ENCODE results near the gene VEGFB.

VEGFB gene

DNA sequence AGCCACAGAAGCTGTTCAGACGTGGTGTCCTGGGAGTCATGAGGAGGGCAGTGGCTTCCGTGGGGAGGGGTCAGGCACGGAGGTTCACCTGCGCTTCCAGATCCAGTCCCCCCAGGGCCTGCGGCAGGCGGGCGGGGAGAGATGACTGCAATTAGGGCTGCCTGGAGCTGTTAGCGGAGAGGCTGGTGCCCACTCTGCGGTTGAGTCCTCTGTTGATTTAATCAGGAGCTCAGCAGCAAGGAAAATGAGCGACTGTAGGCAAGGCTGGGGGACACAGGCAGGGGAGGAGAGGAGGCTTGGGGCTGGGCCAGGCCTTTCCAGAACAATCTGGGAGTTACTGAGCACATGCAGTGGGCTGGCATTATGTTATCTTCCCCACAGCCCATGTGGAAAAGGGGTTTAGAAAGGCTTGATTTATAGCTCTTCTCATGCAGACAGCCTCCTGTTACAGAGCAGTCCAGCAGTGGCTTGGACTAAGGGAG, 30.0 kb downstream of the VEGFB start:
- TF ChIP-seq, protein P1, sequence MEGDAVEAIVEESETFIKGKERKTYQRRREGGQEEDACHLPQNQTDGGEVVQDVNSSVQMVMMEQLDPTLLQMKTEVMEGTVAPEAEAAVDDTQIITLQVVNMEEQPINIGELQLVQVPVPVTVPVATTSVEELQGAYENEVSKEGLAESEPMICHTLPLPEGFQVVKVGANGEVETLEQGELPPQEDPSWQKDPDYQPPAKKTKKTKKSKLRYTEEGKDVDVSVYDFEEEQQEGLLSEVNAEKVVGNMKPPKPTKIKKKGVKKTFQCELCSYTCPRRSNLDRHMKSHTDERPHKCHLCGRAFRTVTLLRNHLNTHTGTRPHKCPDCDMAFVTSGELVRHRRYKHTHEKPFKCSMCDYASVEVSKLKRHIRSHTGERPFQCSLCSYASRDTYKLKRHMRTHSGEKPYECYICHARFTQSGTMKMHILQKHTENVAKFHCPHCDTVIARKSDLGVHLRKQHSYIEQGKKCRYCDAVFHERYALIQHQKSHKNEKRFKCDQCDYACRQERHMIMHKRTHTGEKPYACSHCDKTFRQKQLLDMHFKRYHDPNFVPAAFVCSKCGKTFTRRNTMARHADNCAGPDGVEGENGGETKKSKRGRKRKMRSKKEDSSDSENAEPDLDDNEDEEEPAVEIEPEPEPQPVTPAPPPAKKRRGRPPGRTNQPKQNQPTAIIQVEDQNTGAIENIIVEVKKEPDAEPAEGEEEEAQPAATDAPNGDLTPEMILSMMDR (IDR thresholded peaks at IDR 0.05; ENCODE audit: low read depth, low read length), result no peak
- no peak for DNase-seq (ENCODE audit: extremely low read depth, low read depth)

DNA sequence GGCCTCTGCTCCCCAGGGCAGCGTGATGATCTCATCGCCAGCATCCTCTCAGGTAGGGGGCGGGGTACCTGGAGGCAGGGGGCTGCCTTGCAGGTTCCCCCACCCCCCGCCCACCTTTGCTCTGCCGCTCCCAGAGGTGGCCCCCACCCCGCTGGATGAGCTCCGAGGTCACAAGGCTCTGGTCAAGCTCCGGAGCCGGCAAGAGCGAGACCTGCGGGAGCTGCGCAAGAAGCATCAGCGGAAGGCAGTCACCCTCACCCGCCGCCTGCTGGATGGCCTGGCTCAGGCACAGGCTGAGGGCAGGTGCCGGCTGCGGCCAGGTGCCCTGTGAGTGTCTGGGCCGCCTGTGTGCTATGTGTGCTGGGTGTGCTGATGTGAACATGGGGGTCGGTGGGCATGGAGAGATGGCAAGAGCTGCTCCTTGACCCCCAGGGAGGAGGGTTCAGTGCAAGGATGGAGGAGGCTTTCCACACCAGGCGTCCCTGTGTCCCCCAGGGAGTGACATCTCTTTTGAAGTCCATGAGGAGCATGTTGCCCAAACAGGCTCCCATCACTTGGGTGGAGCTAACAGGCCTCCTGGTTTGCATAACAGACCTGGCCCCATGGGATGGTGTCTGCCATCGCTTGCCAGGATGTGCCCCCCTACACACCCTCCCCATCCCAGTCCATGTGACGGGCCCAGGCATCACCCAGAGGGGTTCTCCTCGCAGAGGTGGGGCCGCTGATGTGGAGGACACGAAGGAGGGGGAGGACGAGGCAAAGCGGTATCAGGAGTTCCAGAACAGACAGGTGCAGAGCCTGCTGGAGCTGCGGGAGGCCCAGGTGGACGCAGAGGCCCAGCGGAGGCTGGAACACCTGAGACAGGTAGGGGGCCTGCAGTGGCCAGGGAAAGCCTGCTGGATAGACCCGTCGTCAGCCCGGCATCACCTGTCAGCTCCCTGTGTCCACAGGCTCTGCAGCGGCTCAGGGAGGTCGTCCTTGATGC, 31.1 kb downstream of the VEGFB start:
- DNase-seq (ENCODE audit: extremely low read depth, low read depth), result no peak
- TF ChIP-seq, protein P1 (IDR thresholded peaks at IDR 0.05; ENCODE audit: low read depth, low read length), result no peak

DNA sequence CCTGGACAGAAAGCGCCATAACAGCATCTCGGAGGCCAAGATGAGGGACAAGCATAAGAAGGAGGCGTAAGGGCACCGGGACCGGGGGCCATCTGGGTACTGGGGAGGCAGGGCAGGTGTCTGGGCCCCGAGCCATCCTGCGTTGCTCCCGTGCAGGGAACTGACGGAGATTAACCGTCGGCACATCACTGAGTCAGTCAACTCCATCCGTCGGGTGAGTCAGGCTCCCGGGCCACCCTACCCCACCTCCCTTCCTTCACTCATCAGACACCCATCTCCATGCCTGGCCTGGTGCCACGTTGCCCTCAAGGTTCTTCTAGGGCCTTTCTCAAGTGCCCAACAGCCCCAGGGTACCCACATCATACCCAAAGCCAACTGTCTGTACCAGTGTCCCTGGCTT, 32.0 kb downstream of the VEGFB start:
- DNase-seq (ENCODE audit: extremely low read depth, low read depth), result no peak
- TF ChIP-seq, protein P1 (IDR thresholded peaks at IDR 0.05; ENCODE audit: low read depth, low read length), result no peak

DNA sequence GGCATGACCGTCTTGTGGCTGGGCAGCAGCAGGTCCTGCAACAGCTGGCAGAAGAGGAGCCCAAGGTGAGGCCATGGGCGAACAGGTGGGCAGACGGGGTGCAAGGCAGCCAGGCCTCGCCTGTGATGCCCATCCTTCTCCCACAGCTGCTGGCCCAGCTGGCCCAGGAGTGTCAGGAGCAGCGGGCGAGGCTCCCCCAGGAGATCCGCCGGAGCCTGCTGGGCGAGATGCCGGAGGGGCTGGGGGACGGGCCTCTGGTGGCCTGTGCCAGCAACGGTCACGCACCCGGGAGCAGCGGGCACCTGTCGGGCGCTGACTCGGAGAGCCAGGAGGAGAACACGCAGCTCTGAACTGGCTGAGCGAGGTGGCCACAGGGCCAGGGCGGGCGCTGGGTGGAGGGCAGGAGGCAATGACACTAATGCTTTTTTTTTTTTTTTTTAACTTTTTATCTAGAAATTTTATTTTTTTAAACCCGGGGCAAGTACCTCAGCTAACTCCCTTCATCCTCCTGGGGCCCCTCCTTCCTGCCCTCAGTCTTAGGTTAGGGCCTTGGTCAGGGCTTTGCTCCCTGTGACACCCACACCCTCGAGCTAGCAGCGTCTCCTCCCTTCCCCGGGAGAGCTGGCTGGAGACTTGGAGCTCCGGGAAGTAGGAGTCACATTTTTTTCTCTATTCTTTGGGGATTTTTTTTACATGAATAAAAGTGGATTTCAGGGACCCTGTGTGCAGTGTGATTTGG, 33.0 kb downstream of the VEGFB start:
- no peak for DNase-seq (ENCODE audit: extremely low read depth, low read depth)
- TF ChIP-seq, protein P1 (IDR thresholded peaks at IDR 0.05; ENCODE audit: low read depth, low read length), result no peak

DNA sequence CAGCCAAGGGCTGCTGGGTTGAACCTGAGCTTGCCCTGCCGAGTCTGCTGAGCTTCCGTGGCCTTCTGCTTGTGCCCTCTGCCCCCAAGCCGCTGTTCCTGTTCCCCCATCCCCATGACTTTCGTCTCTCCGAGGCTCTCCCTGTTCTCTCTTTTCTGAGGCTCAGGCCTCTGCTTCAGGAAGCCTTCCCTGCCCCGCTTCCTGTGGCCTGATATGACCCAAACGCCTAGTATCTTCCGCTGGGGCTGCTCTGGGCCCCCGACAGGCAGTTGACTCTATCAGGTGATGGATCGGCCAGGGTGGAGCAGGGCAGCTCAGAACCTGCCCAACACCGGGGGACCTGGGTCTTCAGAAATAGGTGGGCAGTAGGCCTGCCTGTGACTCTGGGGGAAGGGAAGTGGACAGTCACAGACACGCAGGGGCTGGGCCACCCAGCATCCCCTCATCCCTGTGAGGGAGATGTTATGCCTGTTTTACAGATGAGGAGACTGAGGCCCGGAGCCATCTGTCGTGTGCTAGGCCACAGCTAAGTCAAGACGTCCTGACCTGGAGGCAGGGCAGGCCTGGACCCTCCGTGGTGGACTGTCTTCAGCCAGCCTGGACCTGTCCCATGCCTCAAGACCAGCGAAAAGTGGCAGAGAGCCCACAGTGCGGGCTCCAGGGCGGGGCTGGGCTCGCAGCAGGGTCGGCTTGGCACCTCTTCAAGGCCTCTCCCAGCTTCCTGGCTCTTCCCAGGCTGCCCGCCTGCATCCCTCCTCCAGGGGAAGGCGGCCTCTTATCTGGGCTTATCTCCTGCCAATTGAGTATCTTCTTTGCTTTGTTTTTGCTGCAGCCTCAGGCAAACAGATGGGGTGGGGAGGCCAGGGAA, 33.9 kb downstream of the VEGFB start:
- no peak for DNase-seq (ENCODE audit: extremely low read depth, low read depth)

DNA sequence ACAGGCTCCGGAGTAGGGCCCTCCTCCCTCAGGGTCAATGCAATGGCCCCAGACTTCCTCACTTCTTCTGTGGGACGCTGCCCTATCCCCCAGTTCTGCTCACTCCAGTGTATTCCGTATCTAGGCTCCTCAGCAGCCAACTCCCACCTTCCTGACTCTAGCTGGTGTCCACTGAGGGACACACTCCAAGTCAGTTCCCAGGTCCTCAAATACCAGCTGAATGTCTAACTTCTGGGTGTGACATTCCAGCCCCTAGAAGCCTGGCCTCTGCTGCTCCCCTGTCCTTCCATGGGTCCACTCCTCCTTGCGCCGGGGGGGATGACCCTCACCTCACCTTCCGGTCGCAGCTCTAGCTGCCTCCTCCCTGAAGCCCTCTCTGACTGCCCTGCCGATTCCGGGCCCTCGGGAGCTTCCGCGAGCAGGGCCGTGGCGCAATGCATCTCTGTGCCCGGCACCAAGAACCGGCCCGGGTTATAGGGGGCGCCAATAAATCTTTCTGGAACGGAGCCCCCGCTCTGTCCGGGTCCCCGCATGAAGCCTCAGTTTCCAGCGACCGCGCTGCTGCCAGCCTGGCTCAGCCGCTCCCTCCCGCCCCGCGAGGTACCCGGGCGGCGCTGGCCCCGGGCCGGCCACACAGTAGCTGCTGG, 34.6 kb downstream of the VEGFB start:
- DNase-seq (ENCODE audit: extremely low read depth, low read depth), result no peak
- TF ChIP-seq, protein P1 (IDR thresholded peaks at IDR 0.05; ENCODE audit: low read depth, low read length), result no peak

More for the DNA sequence above, 33.9 kb downstream of the VEGFB start:
- TF ChIP-seq, protein P1 (IDR thresholded peaks at IDR 0.05; ENCODE audit: low read depth, low read length), result no peak
